GM19035 (cell line): Measurements from ENCODE around the gene POU3F2.

Source experiments
- ATAC-seq: cut with Tn5 transposase; IDR thresholded peaks from one replicate; pipeline ENCODE4 v1.9.1; 2021; ENCODE audit not compliant: unreplicated experiment

The POU3F2 gene

GRCh38 chr6:98834060-98835031 is at the start of gene POU3F2:
Gene POU3F2, plus strand, starts transcription at chr6:98834574. Its CDS starts 300 bp downstream, at chr6:98834874.
- ATAC-seq = peak; percentile 59

- ATAC-seq = no peak
These were observed 46.9 kb upstream of the POU3F2 start for GRCh38 chr6:98787435-98787834.

DNA sequence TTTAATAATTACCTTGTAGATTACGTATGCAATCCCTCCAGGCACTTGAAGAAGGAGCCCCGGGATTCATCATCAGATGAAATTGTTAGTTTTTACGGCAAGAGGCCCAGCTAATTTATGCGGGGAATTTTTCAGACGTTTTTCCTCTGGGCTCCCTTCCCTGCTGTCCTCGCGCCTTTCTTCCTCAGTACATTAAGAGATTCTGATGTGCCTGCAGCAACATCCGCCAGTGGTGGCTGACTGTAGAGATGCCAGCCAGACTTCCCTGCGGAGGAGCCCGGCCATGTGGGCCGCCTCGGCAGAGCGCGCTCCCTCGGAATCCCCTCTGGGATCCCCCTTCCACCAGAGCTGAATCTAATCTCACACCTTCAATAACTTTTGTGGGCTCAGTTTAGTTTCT is 46.4 kb upstream of the POU3F2 start:
- ATAC-seq = no peak

DNA sequence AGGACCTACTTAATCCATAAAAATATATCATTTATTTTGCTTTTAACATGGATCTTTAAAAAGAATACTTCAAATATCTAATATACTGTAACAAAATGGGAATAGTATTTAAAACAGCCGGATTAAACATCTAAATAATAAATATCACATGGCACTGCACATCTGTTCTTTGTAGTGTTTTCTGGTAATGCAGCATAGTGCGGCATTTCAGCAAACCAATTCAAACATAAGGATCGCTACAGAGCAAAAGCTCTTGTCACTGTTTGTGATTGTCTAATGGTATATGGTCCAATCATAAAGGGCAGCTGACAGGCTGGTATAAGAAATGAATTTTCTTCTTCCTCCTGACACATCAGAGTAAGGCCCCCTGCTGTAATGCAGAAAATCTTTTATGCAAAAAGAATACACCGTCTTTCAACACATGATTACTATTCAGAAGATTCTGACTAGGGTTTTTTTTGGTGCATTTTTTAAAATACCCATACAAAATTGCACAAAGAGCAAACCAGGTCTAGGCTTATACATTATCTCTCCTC is 40.0 kb upstream of the POU3F2 start:
- no peak for ATAC-seq

GRCh38 chr6:98797217-98797994 is 37.0 kb upstream of the POU3F2 start:
- ATAC-seq = no peak

- ATAC-seq = no peak
These were observed 33.5 kb upstream of the POU3F2 start for GRCh38 chr6:98800866-98801265.

- ATAC-seq = no peak
These were observed 25.7 kb upstream of the POU3F2 start for GRCh38 chr6:98808541-98809210.

DNA sequence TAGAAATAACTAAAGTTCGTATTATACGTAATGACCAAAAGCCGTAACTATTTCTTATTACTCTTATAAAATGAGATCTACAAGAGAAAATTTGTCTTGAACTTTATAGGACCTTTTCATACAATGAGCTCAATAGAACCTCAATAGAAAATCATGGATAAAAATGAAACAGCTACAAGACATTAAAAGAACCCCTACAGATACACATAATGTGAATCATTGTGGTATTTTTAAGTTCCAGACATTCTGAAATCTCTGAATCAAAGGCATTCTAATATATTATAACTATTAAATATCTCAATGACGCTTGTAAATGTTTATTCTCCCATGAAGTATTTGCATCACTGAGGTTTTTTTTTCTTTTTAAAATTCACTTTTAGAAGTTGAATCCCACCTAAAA is 22.2 kb upstream of the POU3F2 start:
- ATAC-seq = no peak

GRCh38 chr6:98816799-98817198 is 17.6 kb upstream of the POU3F2 start:
- ATAC-seq = no peak

GRCh38 chr6:98821756-98822405 is 12.5 kb upstream of the POU3F2 start:
- no peak for ATAC-seq

- no peak for ATAC-seq
These were observed 10.8 kb upstream of the POU3F2 start for GRCh38 chr6:98823428-98824161.

DNA sequence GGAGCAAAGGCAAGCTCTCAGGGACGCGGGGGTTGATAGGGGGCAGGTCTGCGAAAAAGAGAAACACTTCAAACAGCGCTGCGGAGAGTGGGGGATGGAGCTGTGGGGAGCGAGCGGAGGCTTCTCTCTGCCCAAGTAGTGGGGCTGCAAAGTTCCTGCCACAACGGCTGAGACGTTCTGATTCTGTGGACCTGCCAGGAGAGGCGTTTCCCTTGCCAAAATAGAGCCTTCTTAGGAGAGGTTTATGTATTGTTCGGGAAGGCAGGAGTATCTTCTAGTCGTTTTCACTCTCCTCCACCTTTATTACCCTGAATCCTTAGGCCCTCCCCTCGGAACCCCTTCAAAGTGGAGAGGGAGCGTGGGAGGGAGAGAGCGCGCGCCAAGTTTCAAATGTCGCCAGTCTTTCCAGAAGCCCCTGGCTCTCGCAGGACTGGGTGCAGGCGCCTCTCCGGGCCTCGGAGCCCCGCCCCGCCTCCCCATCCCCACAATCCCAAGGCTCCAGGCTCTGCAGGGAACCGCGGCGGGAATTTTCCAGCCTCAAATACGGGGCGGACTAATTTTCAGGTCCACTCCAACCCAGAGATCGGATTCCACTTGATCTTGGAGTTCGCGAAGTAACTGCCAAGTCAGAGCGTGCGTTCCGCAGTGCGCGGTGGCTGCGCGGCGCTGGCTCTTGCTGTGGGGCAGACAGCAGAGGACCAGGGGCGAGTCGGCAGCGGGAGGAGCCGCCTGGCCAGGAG is 10.0 kb upstream of the POU3F2 start:
- no peak for ATAC-seq

DNA sequence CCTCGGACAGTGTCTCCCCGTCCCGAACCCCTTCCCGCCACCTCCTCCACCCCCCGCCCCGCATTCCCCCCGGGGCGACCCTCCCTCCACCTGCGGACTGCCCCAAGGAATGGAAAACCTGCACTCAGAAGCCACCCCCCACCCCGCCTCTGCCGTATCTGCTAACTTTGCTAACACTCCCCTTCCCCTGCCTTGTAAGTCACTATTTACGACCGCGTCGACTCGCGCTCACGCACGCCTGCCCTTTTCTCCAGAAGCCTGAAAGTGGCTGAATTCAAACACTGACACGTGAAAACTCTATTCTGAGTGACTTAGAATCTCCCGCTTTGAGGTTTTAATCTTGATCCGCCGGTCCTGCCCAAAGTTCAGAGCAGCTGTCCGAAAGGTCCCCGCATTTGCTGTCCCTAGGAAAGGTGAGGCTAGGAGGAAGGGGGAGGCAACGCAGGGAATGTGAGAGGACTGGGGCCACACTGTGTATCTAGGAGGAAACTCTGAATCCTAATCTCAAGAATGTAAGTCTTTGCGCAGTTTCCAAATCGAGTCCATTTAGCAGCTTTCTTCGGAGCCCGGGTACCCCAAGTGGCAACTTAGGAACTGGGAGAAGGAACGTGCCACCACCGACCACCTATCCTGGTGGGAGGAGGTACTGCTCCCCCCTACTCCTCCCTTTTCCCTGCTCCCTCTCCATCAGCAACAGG is 9.3 kb upstream of the POU3F2 start:
- no peak for ATAC-seq

DNA sequence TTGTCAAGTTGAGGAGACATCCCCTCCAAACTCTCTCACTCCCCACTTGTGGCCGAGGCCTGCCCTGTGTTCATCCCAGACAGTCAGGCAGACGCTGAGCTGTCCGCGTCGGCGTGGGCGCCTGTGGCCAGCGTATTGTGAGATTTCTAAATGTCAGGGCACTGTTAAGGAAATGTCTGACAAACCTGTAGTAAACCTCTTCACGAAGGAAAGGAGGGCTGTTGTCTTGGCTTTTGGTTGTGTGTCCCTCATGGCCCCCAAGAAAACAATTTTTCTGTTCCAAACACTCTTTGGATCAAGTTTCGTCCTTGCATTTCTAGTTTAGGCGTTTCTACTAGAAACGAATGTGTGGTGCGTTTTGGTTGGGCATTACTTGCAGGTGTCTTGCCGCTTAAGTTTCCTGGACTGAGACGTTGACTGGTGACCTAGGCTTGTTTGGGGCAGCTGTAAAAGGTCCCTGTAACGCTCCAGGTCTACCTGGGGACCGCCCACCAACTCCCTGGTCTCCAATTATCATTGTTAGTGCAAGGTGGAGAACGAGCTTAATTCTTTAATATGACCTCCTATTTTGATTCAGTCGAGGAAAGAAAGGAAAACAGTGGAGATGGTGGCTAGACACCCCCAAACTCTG is 8.7 kb upstream of the POU3F2 start:
- ATAC-seq = no peak

- no peak for ATAC-seq
These were observed 6.8 kb upstream of the POU3F2 start for GRCh38 chr6:98827295-98828159.

GRCh38 chr6:98828211-98828788 is 6.1 kb upstream of the POU3F2 start:
- ATAC-seq = no peak

DNA sequence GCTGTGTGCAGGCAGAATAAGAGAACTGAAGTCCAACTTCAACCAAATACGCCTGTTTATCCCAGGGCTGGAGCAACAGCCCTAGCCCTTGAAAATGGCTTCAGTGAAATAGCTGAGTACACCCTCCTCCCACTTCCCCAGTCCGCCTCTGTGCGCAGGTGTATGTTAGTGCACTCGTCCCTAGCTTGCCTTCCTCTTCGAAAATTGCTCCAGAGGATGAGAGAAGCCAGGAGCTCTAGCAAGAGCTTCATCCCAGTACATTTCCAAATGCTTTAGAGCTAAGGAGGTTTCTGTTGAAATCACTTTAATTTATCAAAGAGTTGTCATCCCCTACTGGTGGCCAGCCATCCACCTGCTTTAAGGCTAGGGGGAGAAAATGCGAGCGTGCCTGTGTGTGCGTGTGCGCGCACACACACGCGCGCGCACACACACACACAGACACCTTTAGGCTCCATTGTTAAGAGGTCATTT is 5.4 kb upstream of the POU3F2 start:
- no peak for ATAC-seq
